ENCODE data around the gene ARAP1. TPM values are rescaled to one million over a fixed set of nuclear protein-coding genes. Genes with fewer than 3 reads are reported as not detected.

Gene ARAP1
- total RNA-seq, 1 experiment from 2014 or later, result 86.2 TPM

GRCh38 chr11:72641522-72642042 is 110.6 kb downstream of the ARAP1 start:
- CTCF ChIA-PET, result interaction anchor here (0.5 to 0.7 kb wide), 2 partner anchors 58 to 163 kb away, joined by 3 read pairs; no protein-coding TSS in a partner anchor
- Histone ChIP-seq H3K27ac (ENCODE audit: low read length) (no peak overlapping the region), H3K4me1 (ENCODE audit: insufficient read depth, low read length) (peaks cover 21% of the 10 kb centered on the region), H3K9ac (ENCODE audit: low read length) (no peak overlapping the region), H4K20me1 (ENCODE audit: low read length) (no peaks in the 10 kb centered on the region), H3K4me2 (ENCODE audit: low read length) (peak overlapping the region; percentile 93), H3F3A (ENCODE audit: low read length, unreplicated experiment) (no peaks in the 10 kb centered on the region), H3K79me2 (ENCODE audit: low read length) (no peaks in the 10 kb centered on the region), H3K9me3 (ENCODE audit: low read length) (no peaks in the 10 kb centered on the region), H2AFZ (ENCODE audit: low read length) (peak overlapping the region; percentile 81; the same call in 1 of the 2 replicates), H3K36me3 (ENCODE audit: low read depth, low read length) (no peaks in the 10 kb centered on the region), H3K9me2 (replicated peaks; ENCODE audit: low read length) (no peaks in the 10 kb centered on the region), H3K4me3 (ENCODE audit: low read length) (peak overlapping the region; percentile 68), H3K27me3 (ENCODE audit: low read length) (peaks cover 18% of the 10 kb centered on the region)
- ATAC-seq (no peak), DNase-seq (no peak)
- BruUV-seq (replicated peaks), result no TSS peak
- POLR2A ChIA-PET (ENCODE audit: unreplicated experiment), result no interaction called here
- TF ChIP-seq, protein P1, sequence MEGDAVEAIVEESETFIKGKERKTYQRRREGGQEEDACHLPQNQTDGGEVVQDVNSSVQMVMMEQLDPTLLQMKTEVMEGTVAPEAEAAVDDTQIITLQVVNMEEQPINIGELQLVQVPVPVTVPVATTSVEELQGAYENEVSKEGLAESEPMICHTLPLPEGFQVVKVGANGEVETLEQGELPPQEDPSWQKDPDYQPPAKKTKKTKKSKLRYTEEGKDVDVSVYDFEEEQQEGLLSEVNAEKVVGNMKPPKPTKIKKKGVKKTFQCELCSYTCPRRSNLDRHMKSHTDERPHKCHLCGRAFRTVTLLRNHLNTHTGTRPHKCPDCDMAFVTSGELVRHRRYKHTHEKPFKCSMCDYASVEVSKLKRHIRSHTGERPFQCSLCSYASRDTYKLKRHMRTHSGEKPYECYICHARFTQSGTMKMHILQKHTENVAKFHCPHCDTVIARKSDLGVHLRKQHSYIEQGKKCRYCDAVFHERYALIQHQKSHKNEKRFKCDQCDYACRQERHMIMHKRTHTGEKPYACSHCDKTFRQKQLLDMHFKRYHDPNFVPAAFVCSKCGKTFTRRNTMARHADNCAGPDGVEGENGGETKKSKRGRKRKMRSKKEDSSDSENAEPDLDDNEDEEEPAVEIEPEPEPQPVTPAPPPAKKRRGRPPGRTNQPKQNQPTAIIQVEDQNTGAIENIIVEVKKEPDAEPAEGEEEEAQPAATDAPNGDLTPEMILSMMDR (conservative IDR thresholded peaks at IDR 0.05; ENCODE audit: low read depth, low read length), result no peak
- TF ChIP-seq EZH2phosphoT487 (IDR thresholded peaks at IDR 0.05; ENCODE audit: borderline replicate concordance, low read length) (no peak), EZH2 (IDR thresholded peaks at IDR 0.05; ENCODE audit: low read length, unreplicated experiment) (no peak)
- intact Hi-C loops (cut with micrococcal nuclease), result loop anchor here (1.0 to 2.0 kb wide), 2 partner anchors 56 to 171 kb away; no protein-coding TSS in a partner anchor

DNA sequence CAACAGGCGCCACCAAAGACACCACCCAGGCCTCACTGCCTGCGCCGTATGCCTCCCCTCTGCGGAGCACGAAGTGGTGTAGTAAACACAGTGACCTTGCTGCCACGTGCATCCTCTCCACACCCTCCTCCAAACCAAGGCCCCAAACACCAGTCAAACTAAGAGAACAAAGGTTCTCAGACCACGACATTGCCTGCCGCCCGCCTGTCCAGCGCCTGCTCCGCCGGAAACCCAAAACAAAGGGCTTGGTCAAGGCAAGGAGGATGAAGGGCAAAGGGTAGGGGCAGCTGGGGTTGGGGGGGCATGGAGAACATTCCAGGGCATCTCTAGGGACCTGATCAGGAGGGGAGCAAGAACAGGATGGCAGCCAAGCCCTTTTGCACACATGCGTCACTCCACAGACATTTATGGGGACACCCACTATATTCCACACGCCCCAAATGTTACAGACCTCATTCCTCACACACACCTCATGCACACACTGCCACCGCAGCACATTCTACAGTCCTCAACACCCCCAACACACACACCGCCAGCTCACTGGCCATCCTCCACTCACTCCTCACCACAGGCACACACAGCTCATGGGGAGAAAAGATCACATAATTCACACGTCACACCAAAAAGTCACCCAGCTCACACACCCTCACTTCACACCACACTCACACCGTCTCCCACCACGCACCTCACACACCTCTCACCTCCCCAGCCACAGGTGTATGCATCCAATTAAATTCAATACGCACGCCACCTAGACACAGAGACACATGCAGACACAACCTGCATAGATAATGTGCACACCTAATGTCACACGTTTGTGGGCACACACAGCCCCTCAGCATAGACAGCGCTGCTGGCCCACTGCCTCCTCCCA is 112.5 kb downstream of the ARAP1 start:
- CTCF ChIA-PET, result no interaction called here
- Histone ChIP-seq H3K9ac (ENCODE audit: low read length) (no peak overlapping the region), H3K36me3 (ENCODE audit: low read depth, low read length) (no peaks in the 10 kb centered on the region), H3K4me3 (ENCODE audit: low read length) (no peak overlapping the region), H3F3A (ENCODE audit: low read length, unreplicated experiment) (no peaks in the 10 kb centered on the region), H3K27me3 (ENCODE audit: low read length) (peaks cover 21% of the 10 kb centered on the region), H3K9me3 (ENCODE audit: low read length) (no peaks in the 10 kb centered on the region), H3K4me2 (ENCODE audit: low read length) (no peak overlapping the region), H2AFZ (ENCODE audit: low read length) (no peak overlapping the region), H4K20me1 (ENCODE audit: low read length) (no peaks in the 10 kb centered on the region), H3K9me2 (replicated peaks; ENCODE audit: low read length) (no peaks in the 10 kb centered on the region), H3K79me2 (ENCODE audit: low read length) (no peaks in the 10 kb centered on the region), H3K4me1 (ENCODE audit: insufficient read depth, low read length) (peaks cover 21% of the 10 kb centered on the region), H3K27ac (ENCODE audit: low read length) (no peak overlapping the region)
- POLR2A ChIA-PET (ENCODE audit: unreplicated experiment), result no interaction called here
- DNase-seq (no peak), ATAC-seq (no peak)
- intact Hi-C loops (cut with micrococcal nuclease), result no loop called here
- no peak for TF ChIP-seq EZH2 (IDR thresholded peaks at IDR 0.05; ENCODE audit: low read length, unreplicated experiment)
- TF ChIP-seq, protein P1 (conservative IDR thresholded peaks at IDR 0.05; ENCODE audit: low read depth, low read length), result no peak
- TF ChIP-seq EZH2phosphoT487 (IDR thresholded peaks at IDR 0.05; ENCODE audit: borderline replicate concordance, low read length), result no peak
- BruUV-seq (replicated peaks), result no TSS peak

GRCh38 chr11:72637926-72638325 is 114.3 kb downstream of the ARAP1 start:
- Histone ChIP-seq H3K36me3 (ENCODE audit: low read depth, low read length) (no peaks in the 10 kb centered on the region), H3K27ac (ENCODE audit: low read length) (no peak overlapping the region), H3F3A (ENCODE audit: low read length, unreplicated experiment) (no peaks in the 10 kb centered on the region), H3K4me2 (ENCODE audit: low read length) (no peak overlapping the region), H4K20me1 (ENCODE audit: low read length) (no peaks in the 10 kb centered on the region), H3K4me3 (ENCODE audit: low read length) (no peak overlapping the region), H3K9me2 (replicated peaks; ENCODE audit: low read length) (no peaks in the 10 kb centered on the region), H3K79me2 (ENCODE audit: low read length) (no peaks in the 10 kb centered on the region), H3K27me3 (ENCODE audit: low read length) (peaks cover 21% of the 10 kb centered on the region), H3K9me3 (ENCODE audit: low read length) (no peaks in the 10 kb centered on the region), H3K4me1 (ENCODE audit: insufficient read depth, low read length) (peaks cover 14% of the 10 kb centered on the region), H2AFZ (ENCODE audit: low read length) (no peak overlapping the region), H3K9ac (ENCODE audit: low read length) (no peak overlapping the region)
- intact Hi-C loops (cut with micrococcal nuclease), result no loop called here
- TF ChIP-seq EZH2 (IDR thresholded peaks at IDR 0.05; ENCODE audit: low read length, unreplicated experiment) (no peak), EZH2phosphoT487 (IDR thresholded peaks at IDR 0.05; ENCODE audit: borderline replicate concordance, low read length) (no peak)
- TF ChIP-seq, protein P1 (conservative IDR thresholded peaks at IDR 0.05; ENCODE audit: low read depth, low read length), result no peak
- ChIA-PET POLR2A (ENCODE audit: unreplicated experiment) (no interaction called here), CTCF (no interaction called here)
- DNase-seq (no peak), ATAC-seq (no peak)
- BruUV-seq (replicated peaks), result no TSS peak

All from PC-3 (cell line).